ENCODE results near the gene ZNF580. TPM values are rescaled to one million over a fixed set of nuclear protein-coding genes. Genes with fewer than 3 reads are reported as not detected.

Gene ZNF580
- total and polyA plus RNA-seq, 2 of the 13 experiments (the other 11 are each of a cell fraction or from before 2014, with no cell fraction given) = 4.4 to 6.0 TPM

GRCh38 chr19:55632463-55632834, 8.4 kb upstream of the ZNF580 start (continued):
- TF ChIP-seq DMTF1 (CRISPR knock-in tag; IDR thresholded peaks at IDR 0.05) (no peak), FOXA1 (IDR thresholded peaks at IDR 0.05) (no peak), FOXA1 (CRISPR knock-in tag; IDR thresholded peaks at IDR 0.05) (peak; percentile 63), MEIS2 (CRISPR knock-in tag; IDR thresholded peaks at IDR 0.05) (no peak), ZBTB34 (CRISPR knock-in tag; IDR thresholded peaks at IDR 0.05) (no peak), ZHX1 (CRISPR knock-in tag; IDR thresholded peaks at IDR 0.05; ENCODE audit: low read depth) (no peak), ZEB1 (IDR thresholded peaks at IDR 0.05; ENCODE audit: insufficient replicate concordance, low read depth) (no peak), HNF1B (CRISPR knock-in tag; IDR thresholded peaks at IDR 0.05) (0 out of 2 replicates have a peak, but pooled peaks have one; percentile 22), RBM39 (IDR thresholded peaks at IDR 0.05; ENCODE audit: low read depth, low read length, poor library complexity, severe bottlenecking) (no peak), ZNF775 (CRISPR knock-in tag; IDR thresholded peaks at IDR 0.05; ENCODE audit: borderline replicate concordance) (no peak), MBNL3 (CRISPR knock-in tag; conservative IDR thresholded peaks at IDR 0.05) (no peak), GABPA (IDR thresholded peaks at IDR 0.05; ENCODE audit: low read depth, low read length) (no peak), GABPA (CRISPR knock-in tag; IDR thresholded peaks at IDR 0.05; ENCODE audit: low read depth) (peak; percentile 35), MIER2 (CRISPR knock-in tag; IDR thresholded peaks at IDR 0.05) (no peak), ZNF747 (CRISPR knock-in tag; IDR thresholded peaks at IDR 0.05; ENCODE audit: borderline replicate concordance) (no peak), FOXA3 (CRISPR knock-in tag; IDR thresholded peaks at IDR 0.05) (peak; percentile 34; the same call in 1 of the 2 replicates), REL (CRISPR knock-in tag; conservative IDR thresholded peaks at IDR 0.05) (no peak), JARID2 (CRISPR knock-in tag; IDR thresholded peaks at IDR 0.05; ENCODE audit: insufficient replicate concordance) (no peak), SMC3 (IDR thresholded peaks at IDR 0.05; ENCODE audit: low read length) (peak; percentile 41), ZNF556 (CRISPR knock-in tag; IDR thresholded peaks at IDR 0.05; ENCODE audit: borderline replicate concordance) (no peak), HMGXB4 (CRISPR knock-in tag; IDR thresholded peaks at IDR 0.05; ENCODE audit: borderline replicate concordance in 1 of 2, low read depth in 1 of 2) (no peak; a peak in 1 of 4 replicates)
